GM18909 (cell line): ENCODE results near the gene COL1A1.

Experiments
- ATAC-seq: cut with Tn5 transposase; IDR thresholded peaks from one replicate; pipeline ENCODE4 v1.9.1; 2021; ENCODE audit warnings: mild to moderate bottlenecking; ENCODE audit not compliant: unreplicated experiment, poor library complexity

The COL1A1 gene

GRCh38 chr17:50201276-50201854 lies at the start of gene COL1A1:
Gene COL1A1 (minus strand): TSS chr17:50201631. CDS start chr17:50201513, 118 bp downstream.
- no peak for ATAC-seq

DNA sequence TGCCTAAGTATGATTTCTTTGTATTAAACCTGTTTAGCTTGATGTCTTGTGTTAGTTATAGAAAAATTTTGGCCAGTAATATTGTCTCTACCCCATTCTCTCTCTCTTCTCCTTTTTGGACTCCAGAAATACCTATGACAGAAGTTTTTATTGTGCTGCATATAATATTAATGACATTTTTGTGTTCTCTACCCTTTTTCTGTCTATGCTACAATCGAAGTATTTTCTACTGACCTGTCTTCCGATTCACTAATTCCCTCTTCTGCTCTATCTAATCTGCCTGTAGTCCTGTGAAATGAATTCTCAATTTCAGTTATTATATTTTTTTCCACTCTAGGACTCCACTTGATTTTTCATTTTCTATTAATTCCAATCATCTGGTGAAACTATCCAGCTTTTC lies 46.8 kb upstream of the COL1A1 start:
- no peak for ATAC-seq

DNA sequence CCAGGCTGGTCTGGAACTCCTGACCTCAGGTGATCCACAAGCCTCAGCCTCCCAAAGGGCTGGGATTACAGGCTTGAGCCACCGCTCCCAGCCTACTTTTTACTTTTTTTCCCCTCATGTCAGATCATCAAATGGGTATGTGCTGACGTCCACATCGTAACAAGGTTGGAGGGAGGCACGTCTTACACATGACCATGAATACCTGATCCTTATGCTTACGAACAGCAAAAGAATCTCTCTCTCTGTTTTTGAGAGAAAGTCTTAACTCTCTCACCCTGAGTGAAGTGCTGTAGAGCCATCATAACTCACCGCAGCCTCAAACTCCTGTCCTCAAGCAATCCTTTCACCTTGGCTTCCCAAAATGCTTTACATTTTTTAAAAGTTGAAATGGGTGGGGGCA lies 43.3 kb upstream of the COL1A1 start:
- no peak for ATAC-seq

DNA sequence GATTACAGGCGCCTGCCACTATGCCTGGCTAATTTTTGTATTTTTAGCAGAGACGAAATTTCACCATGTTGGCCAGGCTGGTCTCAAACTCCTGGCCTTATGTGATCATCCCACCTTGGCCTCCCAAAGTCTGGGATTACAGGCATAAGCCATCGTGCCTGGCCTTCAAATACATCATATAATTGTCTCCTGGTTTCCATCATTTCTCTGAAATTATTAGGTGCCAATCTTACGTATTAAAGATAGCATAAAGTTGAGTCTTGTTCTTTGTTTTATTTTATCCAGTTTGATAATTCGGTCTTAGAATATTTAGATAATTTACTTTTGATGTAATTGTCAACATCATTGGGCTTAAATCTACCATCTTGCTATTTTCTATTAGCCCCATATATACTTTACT lies 40.0 kb upstream of the COL1A1 start:
- ATAC-seq = no peak

DNA sequence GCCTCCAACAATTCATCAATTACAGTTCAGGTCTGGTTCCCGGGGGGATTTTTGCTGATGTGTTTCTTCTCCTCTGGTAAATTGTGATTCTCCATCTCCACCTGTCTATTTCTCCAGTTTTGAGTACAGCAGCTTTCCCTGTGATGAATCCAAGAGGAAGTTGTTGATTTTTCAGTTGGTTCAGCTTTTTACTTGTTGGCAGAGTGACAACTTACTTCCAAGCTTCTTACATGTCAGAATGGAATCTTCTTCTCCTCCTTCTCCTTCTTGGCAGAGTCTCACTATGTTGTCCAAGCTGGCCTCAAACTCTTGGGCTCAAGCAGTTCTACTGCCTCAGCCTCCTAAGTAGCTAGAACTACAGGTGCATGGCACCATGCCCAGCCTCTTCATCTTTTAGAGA lies 39.4 kb upstream of the COL1A1 start:
- ATAC-seq = no peak

DNA sequence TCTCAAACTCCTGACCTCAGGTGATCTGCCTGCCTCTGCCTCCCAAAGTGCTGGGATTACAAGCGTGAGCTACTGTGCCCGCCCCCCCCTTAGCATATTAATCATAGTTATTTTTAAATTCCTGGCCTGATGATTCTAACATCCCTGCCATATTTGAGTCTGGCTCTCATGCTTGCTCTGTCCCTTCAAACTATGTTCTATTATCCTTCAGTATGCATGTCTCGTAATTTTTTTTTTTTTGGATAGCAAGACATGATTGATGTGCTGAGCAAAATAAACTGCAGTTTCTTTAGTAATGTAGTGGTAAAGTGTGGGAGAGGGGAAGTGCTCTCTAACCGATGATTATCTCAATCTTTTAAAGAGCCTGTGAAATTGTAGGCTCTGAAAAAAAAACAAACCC lies 38.5 kb upstream of the COL1A1 start:
- no peak for ATAC-seq

- ATAC-seq = no peak
These were observed 37.3 kb upstream of the COL1A1 start for GRCh38 chr17:50238601-50239280.

DNA sequence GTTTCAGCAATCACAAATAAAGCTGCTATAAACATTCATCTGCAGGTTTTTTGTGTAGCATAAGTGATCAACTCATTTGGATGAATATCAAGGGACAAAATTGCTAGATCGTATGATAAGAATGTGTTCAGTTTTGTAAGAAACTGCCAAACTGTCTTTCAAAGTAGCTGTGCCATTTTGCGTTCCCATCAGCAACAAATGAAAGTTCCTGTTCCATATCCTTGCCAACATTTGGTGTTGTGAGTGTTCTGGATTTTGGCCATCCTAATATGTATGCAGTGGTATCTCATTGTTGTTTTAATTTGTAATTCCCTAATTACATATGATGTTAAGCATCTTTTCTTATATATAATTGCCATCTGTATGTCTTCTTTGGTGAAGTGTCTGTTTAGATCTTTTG lies 36.5 kb upstream of the COL1A1 start:
- ATAC-seq = no peak

DNA sequence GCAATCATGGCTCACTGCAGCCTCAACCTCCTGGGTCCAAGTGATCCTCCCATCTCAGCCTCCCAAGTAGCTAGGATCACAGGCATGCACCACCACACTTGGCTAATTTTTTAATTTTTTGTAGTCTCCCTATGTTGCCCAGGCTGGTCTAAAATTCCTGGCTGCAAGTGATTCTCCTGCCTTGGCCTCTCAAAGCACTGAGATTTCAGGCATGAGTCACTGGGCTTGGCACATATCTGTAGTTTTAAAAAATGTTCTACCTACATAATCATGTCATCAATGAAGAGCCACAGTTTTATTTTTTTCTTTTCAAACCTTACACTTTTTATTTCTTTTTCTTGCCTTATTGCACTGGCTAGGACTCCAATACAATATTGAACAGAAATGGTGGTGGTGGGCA lies 33.1 kb upstream of the COL1A1 start:
- no peak for ATAC-seq

- no peak for ATAC-seq
These were observed 24.3 kb upstream of the COL1A1 start for GRCh38 chr17:50225701-50226240.

- ATAC-seq = no peak
These were observed 21.5 kb upstream of the COL1A1 start for GRCh38 chr17:50222922-50223321.

DNA sequence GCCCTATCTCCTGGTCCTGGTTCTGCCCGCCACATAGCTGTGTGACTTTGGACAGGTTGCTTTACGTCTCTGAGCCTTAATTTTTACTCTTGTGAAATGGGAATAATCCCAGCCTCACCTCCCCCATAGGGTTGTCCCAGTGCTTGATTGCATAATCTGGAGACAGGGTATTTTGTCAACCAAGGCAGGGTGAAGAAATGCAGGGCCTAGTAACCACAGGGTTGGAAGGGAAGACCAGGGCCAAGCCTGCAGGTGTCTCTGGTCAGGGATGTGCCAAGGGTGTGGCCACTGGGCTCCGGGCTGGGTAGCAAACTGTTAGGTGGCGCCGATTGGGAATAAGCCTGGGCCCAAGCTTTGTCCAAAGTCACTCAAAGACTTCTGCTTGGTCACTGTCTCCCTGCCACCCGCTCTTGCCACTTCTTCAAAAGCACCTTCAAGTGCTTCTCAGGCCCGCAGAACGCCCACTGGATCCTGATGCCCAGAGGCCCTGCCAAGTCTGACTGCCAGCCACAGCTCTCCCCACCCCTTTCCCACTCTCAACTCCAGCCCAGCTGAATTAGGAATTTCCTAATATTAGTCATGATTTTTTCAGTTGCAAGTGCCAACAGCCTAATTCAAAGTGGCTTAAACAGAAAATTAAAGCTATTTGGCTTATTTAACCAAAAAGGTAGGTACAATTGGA lies 20.6 kb upstream of the COL1A1 start:
- ATAC-seq = no peak

- ATAC-seq = no peak
These were observed 19.9 kb upstream of the COL1A1 start for GRCh38 chr17:50221266-50221863.

- ATAC-seq = no peak
These were observed 19.4 kb upstream of the COL1A1 start for GRCh38 chr17:50220811-50221210.

- ATAC-seq = no peak
These were observed 18.6 kb upstream of the COL1A1 start for GRCh38 chr17:50219939-50220465.

DNA sequence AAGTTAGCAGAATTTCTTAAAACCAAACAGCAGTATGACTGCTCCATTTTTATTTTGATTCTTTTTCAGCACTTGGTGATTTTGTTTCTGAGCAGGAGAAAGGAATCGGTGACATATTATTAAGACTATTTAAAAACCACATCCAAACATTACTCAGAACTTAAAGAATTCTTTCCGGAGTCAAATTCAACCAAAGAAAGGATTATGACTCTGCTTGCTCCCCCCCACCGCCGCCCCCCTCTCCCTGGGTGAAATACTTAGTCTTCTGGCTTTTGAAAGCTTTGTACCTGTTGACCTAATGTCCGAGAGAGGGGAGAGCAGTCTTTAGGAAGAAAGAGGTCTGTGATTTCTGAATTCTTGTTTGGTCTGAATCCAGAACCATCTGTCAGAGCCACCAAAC lies 17.9 kb upstream of the COL1A1 start:
- ATAC-seq = no peak

- ATAC-seq = no peak
These were observed 17.4 kb upstream of the COL1A1 start for GRCh38 chr17:50218771-50219315.

- no peak for ATAC-seq
These were observed 16.8 kb upstream of the COL1A1 start for GRCh38 chr17:50218071-50218759.

DNA sequence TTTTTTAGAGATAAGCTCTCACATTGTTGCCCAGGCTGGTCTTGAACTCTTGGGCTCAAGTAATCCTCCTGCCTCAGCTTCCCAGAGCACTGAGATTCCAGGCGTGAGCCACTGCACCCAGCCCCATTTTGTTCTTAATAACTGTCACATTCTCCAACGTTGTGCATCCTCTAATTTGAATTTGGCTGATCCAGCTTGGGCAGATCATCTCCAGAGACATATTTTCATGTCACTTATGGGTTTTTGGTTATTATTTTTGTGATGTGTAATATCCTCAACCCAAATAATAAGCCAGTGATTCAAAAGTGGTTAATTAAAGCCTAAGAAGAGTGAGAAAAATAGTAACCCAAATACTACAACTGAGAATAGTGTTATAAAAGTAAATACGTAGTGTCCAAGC lies 16.2 kb upstream of the COL1A1 start:
- no peak for ATAC-seq
